Left lung (tissue), 10 donors: ENCODE measurements around the gene ADAM12. TPM values are rescaled to one million over a fixed set of nuclear protein-coding genes. Genes with fewer than 3 reads are reported as not detected.
"Not testable (repeated sequence)": the region's sequence is repeated elsewhere in the genome, so short reads cannot be mapped to it uniquely, and the experiment has no call there.

Experiments
- ATAC-seq: fragments of 200-7000 bp; cut with Tn5 transposase; one replicate; pipeline ENCODE4 v1.9.1; 2020; ENCODE audit warnings: moderate library complexity
- DNase-seq, 4 donors: peaks; one replicate each; pipeline ENCODE4 v3.0.0-alpha.2; 2013 to 2020
- H3K27ac ChIP-seq, 2 donors: fragments of 200-600 bp; sonication (generic) in 1 of 2; one replicate each; pipeline versions ENCODE4 v1.5.0 to v1.8.0; 2020 to 2021
- H3K27me3 ChIP-seq, 2 donors: fragments of 200-600 bp; sonication (generic) in 1 of 2; one replicate each; pipeline versions ENCODE4 v1.5.0 to v1.8.0; 2020 to 2021
- H3K36me3 ChIP-seq, 2 donors: fragments of 200-600 bp; sonication (generic) in 1 of 2; one replicate each; pipeline versions ENCODE4 v1.5.0 to v1.8.0; 2020 to 2021
- H3K4me1 ChIP-seq, 2 donors: fragments of 200-600 bp; one replicate each; pipeline ENCODE4 v1.8.0; 2021
- H3K4me3 ChIP-seq, 2 donors: fragments of 200-600 bp; sonication (generic) in 1 of 2; one replicate each; pipeline versions ENCODE4 v1.5.0 to v1.8.0; 2020 to 2021; ENCODE audit warnings: mild to moderate bottlenecking in 1 of 2
- H3K9me3 ChIP-seq, 2 donors: fragments of 200-600 bp; sonication (generic) in 1 of 2; one replicate each; pipeline versions ENCODE4 v1.5.0 to v1.8.0; 2020 to 2021
- intact Hi-C, 2 donors: fragments of 100-400 bp; cut with DNase I; formaldehyde crosslinking; loops; one replicate each; pipeline versions ENCODE4 v1.11.2 to v1.14.2; 2022
- polyA plus RNA-seq, 6 donors: library from polyadenylated mRNA; unstranded; fragments of 120-200 nt; gene quantifications; one replicate each; pipeline ENCODE4 v1.2.1, GENCODE V29; 2013; ENCODE audit not compliant: insufficient read length in 6 of 6
- total RNA-seq, 2 donors: library from RNA; stranded (reverse); fragmentation: NEBNext Ultra II Directional; extraction: Animal tissue kit (Norgen Biotek cat#: 25700); gene quantifications; one replicate each; pipeline ENCODE4 v1.2.1, GENCODE V29; 2021
- TF ChIP-seq, protein P1 (sequence below), 2 donors: fragments of 200-600 bp; sonication (generic) in 1 of 2; IDR thresholded peaks; one replicate each; pipeline versions ENCODE4 v1.5.0 to v1.8.0; 2021; ENCODE audit warnings: antibody characterized with exemption in 2 of 2
- donor health status: DM: no; HTN: yes; CAD: no.
- donor health status: DM: no; HTN: no; CAD: no.

ADAM12 gene
- total and polyA plus RNA-seq, 8 donors: 2.6 to 22.4 (median 10.7) TPM

DNA sequence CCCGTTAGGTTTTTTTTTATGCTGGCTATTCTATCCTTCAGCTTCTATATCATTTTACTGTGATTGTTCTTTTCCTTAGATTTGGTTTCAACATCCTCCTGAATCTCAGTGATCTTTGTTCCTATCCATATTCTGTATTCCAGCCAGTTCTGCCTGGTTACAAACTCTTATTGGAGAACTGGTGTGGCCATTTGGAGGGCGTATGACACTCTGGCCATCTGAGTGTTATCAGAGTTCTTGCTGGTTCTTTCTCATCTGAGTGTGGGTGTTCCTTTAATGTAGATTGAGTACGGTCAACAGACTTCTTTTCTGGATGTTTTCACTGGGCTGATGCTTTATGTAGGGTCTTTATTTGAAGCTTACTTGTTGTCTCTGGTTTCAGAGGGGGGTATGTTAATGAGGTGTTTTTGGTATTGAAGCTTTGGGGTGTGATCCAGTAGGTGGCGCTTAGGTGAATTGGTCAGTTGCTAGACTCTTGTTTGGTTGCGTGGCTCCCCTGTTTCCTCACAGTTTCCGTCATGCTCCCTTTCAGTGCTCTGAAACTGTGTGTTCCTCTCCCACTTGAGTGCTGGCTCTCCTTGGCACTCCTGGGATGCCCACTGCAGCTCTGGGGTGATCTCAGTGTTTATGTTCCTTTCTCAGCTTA, 411.2 kb downstream of the ADAM12 start:
- Histone ChIP-seq H3K9me3 (no peaks in the 10 kb centered on the region), H3K4me3 (no peak overlapping the region), H3K27ac (no peak overlapping the region), H3K4me1 (no peaks in the 10 kb centered on the region), H3K36me3 (no peaks in the 10 kb centered on the region), H3K27me3 (no peaks in the 10 kb centered on the region)
- DNase-seq: no peak
- ATAC-seq: no peak
- intact Hi-C loops: no loop called here
- TF ChIP-seq, protein P1, sequence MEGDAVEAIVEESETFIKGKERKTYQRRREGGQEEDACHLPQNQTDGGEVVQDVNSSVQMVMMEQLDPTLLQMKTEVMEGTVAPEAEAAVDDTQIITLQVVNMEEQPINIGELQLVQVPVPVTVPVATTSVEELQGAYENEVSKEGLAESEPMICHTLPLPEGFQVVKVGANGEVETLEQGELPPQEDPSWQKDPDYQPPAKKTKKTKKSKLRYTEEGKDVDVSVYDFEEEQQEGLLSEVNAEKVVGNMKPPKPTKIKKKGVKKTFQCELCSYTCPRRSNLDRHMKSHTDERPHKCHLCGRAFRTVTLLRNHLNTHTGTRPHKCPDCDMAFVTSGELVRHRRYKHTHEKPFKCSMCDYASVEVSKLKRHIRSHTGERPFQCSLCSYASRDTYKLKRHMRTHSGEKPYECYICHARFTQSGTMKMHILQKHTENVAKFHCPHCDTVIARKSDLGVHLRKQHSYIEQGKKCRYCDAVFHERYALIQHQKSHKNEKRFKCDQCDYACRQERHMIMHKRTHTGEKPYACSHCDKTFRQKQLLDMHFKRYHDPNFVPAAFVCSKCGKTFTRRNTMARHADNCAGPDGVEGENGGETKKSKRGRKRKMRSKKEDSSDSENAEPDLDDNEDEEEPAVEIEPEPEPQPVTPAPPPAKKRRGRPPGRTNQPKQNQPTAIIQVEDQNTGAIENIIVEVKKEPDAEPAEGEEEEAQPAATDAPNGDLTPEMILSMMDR (IDR thresholded peaks at IDR 0.05): no peak

DNA sequence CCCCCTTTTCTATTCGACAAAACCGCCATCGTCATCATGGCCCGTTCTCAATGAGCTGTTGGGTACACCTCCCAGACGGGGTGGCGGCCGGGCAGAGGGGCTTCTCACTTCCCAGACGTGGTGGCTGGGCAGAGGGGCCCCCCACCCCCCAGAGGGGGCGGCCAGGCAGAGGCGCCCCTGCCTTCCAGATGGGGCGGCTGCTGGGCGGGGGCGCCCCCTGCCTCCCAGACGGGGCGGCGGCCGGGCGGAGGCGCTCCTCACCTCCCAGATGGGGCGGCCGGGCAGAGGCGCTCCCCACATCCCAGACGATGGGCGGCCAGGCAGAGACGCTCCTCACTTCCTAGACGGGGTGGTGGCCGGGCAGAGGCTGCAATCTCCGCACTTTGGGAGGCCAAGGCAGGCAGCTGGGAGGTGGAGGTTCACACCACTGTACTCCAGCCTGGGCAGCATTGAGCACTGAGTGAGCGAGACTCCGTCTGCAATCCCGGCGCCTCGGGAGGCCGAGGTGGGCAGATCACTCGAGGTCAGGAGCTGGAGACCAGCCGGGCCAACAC, 418.1 kb downstream of the ADAM12 start:
- H3K4me3 ChIP-seq, H3K27me3 ChIP-seq, intact Hi-C loops, H3K9me3 ChIP-seq, H3K36me3 ChIP-seq, H3K4me1 ChIP-seq, H3K27ac ChIP-seq, DNase-seq, ATAC-seq: not testable (repeated sequence)

DNA sequence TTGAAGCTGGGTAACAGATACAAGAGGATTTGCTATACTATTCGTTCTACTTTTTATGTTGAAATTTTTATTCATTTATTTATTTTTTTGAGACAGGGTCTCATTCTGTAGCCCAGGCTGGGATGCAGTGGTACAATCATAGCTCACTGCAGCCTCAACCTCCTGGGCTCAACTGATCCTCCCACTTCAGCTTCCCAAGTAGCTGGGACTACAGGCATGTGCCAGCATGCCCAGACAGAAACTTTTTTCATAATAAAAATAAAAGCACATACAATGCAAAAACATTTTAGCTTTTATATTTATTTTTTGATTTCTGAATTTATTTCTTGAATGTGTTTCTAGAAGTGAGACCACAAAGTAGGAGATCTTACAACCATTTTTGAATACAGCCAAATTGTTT, 420.7 kb downstream of the ADAM12 start:
- intact Hi-C loops: no loop called here
- ATAC-seq (no peak), DNase-seq (no peak)
- H3K9me3 ChIP-seq: no peaks in the 10 kb centered on the region
- TF ChIP-seq, protein P1 (IDR thresholded peaks at IDR 0.05): no peak
- H3K36me3 ChIP-seq: no peaks in the 10 kb centered on the region
- no peak overlapping the region for H3K4me3 ChIP-seq
- H3K27me3 ChIP-seq: no peaks in the 10 kb centered on the region
- H3K27ac ChIP-seq: no peak overlapping the region
- no peaks in the 10 kb centered on the region for H3K4me1 ChIP-seq

DNA sequence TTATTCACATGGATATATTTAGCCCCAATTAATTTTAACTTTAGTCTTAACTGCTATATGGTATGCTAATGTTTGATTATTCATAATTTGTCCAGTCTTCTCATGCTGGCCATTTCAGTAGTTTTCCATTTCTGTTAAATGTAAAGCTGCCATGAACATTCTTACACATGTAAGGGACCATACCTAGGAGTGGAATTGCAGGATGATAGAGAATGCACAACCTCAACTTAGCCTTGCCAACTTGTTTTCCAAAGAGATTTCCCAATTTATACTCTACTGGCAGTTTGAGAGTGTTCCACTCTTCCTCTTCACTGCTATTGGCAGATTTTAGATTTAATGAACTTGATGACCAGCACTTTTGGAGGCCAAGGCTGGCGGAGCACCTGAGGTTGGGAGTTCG, 423.7 kb downstream of the ADAM12 start:
- TF ChIP-seq, protein P1 (IDR thresholded peaks at IDR 0.05): no peak
- Histone ChIP-seq H3K4me1 (no peaks in the 10 kb centered on the region), H3K36me3 (no peaks in the 10 kb centered on the region), H3K9me3 (no peaks in the 10 kb centered on the region), H3K4me3 (no peak overlapping the region), H3K27me3 (no peaks in the 10 kb centered on the region), H3K27ac (no peak overlapping the region)
- intact Hi-C loops: no loop called here
- ATAC-seq: no peak
- DNase-seq: no peak
